SIG-M5 treated with dmso at 0.1 percent for 504 hours (cell line): ENCODE results near the gene SLC36A3.
"Not testable (repeated sequence)": the region's sequence is repeated elsewhere in the genome, so short reads cannot be mapped to it uniquely, and the experiment has no call there.

ENCODE experiments used
- DNase-seq: peaks from one replicate; lab custom pipeline; 2025; ENCODE audit not compliant: unreplicated experiment; lab: John Stamatoyannopoulos, UW

The SLC36A3 gene

DNA sequence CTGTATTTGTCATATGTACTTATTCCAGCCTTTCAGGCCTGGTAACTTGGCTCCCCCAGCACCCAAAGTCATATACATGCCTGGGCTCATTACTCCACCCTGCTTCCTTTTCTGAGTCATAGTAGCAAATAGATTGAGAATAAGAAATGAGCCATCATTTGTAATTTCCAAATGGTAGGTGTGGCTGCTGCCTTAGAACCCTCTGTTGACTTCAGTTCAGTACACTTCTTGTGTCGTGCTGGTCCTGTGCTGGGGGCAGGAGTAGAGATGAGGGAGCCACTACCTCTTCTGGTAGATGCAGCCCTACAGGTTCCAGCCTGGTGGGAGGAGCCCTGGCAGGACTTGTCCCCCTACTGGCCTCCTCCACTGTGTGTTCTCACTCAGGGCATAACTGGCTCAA is 39.5 kb downstream of the SLC36A3 start:
- DNase-seq = peak; percentile 26

DNA sequence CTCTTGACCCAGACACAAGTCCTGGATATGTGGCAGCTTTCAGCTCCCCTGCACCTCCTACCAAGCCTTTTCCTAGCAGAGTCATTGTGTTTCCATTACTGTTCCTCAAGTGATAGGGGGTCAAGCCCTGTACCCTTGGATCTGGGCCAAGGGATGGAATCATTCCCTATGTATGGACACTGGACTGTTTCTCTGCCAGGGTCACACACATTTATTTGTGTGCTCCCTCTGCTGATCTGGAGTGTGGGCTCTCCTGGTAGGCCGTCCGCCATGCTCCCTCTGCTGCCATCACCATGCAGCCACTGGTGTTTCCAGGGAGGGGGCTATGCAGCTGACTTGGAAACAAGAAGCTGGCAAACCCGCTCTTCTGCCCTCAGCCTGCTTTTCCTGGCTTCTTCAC is 41.0 kb downstream of the SLC36A3 start:
- no peak for DNase-seq

DNA sequence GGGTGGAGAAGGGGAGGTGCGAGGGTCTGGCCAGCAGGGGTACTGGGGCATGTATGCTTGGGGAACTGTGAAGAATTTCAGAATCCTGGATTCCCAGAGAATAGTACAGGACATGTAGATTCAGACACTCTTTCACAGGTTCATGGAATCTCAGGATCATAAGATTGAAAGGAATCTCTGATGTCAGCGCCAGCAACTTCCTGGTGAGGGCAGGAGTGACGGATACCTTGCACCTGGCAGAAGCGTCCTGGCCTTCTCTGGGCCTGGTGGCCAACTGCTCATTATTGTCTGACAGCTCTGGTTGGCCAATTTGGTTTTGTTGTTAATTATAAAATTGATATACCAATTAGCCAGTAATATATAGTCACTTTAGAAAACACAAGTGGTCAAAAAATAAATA is 43.6 kb downstream of the SLC36A3 start:
- DNase-seq = no peak

DNA sequence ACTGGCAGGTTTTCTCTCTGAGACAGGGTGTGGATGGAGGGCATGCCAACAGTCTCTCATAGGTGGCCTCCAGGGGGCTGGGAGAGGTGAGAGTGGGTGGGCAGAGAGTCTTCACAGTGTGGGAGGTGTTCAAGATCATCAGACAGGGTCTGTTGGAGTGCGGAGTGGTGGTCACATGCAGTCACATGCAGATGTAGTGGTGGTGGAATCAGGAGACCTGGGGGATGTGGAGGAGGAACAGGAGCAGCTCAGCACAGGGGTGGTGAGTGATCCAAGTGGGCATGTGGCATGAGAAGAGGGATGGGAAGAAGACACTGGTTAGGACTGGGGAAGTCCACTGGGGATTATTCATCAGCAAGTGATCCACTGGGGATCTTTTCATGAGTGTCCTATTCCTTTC is 44.8 kb downstream of the SLC36A3 start:
- no peak for DNase-seq

DNA sequence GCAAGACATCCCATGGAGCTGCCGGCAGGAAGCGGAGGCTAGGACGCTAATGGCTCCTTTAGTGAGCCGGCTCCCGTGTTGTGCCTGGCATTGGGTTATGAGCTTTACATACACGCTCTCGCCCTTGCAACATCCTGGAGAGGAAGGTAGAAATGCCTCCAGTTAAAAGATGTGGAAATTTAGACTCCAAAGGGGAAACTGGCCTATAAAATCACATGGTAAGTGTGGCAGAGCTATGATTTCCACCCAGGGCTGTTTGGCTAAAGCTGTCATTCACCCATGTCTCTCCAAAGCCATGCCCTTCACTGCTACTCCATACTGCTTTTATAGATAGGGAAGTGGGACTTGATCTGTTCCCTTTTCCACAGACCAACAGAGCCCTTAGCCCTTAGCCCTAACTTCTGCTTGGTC is 45.4 kb downstream of the SLC36A3 start:
- peak; percentile 58 for DNase-seq

DNA sequence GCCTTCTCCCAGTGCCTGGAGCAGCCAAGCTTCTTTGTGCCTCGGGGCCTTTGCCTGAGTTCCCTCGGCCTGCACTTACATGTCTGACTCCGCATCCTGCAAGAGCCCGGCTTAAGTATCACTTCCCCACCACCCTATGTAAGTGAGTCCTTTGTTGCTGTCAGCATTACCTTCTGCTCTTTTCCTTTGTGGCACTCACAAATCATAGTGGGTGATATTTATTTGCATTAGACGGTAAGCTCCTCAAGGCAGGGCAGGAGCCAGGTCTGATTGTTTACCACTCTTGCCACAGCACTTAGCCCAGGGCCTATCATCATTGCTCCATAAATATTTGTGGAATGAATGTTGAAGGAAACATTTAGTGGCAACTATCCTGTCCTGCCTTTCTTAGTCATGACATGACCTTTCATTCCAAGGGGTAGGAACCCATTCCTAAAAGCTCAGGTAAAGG is 45.8 kb downstream of the SLC36A3 start:
- peak; percentile 60 for DNase-seq

DNA sequence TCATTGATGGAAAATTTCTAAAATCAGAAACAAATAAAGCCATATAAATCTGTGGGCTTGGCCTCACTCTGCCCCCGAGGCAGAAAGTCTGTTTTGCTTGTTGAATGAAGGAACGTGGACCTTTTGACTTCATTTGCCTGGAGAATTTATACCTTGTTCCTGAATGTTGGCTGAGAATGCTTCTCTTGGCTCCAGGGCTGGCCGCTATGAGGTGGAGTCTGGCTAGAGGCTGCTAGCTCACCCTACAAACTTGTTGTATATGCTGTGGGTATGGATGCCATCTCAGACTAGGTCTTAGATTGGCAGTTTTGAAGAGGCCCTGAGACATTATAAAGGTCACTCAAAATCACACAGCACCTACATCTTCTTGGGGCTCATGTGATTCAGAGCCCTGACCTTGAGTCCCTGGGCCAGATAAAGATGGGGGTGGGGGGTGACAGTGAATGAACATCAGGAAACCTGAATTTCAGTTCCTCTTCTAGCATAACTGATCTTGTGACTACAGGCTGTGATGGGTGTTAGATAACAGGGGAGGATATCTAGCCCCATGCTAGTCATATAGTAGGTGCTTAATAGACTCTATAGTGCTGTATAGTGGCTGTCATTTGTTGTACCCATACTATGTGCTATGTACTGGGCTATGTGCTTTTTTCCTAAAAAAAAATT is 47.8 kb downstream of the SLC36A3 start:
- DNase-seq = peak; percentile 73

DNA sequence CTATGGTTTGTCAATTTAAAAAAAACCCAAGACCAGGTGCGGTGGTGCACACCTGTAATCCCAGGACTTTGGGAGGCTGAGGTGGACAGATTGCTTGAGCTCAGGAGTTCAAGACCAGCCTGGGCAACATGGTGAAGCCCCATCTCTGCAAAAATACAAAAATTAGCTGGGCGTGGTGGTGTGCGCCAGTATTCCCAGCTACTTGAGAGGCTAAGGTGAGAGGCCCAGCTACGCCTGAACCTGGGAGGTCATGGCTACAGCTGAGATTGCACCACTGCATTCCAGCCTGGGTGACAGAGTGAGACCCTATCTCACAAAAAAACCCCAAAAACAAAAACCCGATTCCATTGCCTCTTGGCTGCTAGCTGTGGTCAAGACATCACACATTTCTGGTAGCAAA is 48.6 kb downstream of the SLC36A3 start:
- not testable (repeated sequence) for DNase-seq

DNA sequence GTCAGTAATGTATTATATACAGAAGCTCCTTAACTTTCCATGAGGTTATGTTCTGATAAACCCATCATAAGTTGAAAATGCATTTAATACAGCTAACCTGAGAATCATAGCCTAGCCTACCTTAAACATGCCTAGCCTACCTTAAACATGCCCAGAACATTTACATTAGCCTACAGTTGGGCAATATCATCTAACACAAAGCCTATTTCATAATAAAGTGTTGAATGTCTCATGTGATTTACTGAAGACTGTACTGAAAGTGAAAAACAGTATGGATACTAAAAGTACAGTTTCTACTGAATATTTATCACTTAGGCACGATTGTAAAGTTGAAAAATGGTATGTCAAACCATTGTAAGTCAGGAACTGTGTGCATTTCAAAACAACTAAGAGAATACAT is 49.0 kb downstream of the SLC36A3 start:
- no peak for DNase-seq

DNA sequence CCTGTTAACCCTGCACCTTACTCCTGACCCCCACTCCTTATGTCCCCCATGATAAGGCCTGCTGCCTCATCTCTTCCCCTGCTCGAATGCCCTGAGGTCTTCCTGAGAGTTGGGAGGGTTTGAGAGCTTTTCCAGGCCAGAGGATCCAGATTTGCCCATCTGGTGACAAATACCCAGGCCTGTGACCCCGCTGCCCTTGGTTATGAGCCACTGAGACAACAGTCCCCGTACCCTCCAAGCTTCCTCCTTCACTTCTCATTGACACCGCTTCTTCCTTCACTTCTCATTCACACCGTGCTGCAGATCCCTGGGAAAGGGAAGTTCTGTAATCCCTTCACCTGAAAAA is 50.0 kb downstream of the SLC36A3 start:
- DNase-seq = no peak

DNA sequence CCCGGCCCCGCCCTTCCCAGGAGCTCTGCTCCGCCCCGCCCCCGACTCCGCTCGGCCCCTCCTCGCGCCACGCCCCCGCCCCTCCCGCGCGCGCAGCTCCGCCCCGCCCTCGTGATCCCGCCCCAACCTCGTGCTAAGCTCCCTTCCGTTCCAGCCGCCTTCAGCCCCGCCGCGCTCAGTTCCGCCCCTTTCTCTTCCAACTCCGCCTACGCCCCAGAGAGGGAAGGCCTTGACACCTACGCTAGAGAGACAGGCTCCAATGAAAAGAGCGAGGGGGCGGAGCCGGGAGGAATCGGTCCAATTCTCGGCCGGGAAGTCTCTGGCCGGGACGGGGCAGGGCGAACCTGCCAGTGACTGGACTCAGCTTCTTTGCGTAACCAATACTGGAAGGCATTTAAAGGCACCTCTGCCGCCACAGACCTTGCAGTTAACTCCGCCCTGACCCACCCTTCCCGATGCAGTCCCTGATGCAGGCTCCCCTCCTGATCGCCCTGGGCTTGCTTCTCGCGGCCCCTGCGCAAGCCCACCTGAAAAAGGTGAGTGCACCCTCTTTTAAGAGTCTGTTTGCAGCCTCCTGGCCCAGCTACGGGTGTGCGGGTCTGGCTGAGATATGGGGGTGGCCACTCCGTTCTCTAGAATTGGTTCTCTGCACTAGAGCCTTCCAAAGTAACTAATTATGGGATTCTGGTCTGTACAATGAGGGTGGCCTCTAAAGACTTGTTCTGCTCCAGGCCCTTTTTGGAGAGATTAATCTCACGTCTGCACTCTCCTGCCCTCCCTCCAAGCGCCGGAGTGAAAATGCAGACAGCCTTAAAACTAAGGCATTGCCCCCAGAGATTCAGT is 50.6 kb downstream of the SLC36A3 start, which contains the start of gene GM2A:
Gene GM2A, plus strand, starts transcription at position 424 of the 843 bp plus-strand sequence. Its CDS starts 32 bp downstream, at position 456.
- peak; percentile 100 for DNase-seq

DNA sequence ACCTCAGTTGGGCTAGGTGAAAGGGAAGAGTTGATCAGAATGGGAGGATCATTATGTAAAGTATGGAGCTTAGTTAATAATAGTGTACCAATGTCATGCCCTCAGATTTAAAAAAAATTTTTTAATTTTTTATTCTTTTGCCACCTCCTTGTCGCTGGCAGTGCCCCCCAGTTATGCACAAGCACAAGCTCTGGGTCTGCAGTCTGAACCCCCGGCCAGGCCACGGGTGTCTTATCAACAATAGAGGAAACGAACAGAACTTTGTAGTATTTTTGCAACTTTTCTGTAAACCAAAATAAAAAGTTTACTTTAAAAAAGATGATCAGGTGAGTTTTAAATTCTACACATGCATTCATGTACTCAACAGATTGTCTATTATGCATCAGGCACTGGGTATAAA is 51.9 kb downstream of the SLC36A3 start:
- no peak for DNase-seq

DNA sequence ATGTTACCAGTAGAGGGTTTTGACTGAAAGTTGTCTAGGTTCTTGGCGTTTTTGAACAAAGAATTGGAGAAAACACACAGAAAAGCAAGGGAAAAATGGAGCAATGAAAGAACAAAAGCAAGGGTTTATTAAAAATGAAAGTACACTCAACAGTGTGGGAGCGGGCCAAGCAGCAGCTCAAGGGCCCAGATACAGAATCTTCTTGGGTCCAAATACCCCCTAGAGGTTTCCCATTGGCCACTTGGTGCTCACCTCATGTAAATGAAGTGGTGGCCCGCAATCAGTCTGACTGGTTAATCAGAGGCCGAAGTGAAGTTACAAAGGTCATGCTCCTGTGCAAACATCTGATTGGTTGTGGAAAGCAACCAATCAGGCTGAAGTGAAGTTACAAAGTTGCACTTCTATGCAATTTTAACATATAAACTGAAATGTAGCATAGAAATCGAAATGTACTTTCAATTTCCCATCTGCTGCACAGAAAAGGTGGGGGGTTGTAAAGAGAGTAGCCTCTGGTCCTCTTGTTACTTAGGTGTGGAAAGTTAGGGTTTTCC is 52.5 kb downstream of the SLC36A3 start:
- DNase-seq = no peak

DNA sequence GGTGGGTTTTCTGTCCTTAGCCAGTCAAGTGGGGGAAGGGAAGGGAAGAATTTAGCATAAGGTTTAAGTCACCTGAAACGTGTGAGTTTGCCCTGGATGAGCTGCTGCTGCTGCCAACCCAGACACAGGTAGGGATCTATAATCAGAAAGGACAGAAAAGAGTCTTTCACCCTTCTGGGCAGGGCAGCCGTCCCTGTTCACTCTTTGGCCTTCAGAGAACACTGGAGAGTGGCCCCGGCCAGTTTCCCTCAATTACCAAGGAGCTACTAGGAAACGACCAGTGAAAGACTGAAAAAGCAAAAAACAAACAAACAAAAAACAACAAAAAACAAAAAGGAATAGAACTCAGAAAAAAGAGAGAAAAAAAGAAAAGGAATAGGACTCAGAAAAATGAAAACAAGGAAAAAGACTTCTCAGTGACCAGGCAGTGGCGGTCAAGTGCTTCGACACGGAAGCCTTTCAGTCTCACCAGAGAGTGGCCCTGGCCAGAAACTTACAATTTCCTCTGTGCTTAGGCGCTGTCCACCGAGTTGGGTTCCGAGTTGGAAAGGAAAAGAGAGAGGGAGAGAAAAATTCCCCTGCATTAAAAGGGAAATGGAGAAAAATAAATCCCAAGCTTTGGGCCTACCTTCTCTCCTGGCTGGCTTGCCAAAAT is 53.1 kb downstream of the SLC36A3 start:
- no peak for DNase-seq

DNA sequence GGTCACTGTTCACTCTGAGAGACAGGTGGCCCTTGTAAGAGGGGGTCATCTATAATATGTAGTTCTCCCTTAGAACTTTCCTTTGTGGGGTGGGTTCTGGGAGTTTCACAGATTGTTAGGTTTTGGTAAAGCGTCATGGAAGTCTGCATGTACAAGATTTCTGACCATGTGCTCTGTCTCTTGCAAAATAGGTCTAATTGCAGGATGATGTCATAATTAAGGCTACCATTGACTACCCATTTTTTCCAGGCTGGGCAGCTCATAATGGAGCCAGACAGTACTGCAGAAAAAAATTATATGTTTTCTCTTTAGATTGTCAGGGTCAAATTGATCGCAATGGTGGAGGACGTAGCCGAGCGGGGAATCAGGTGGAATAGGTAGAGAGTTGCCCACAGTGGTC is 54.3 kb downstream of the SLC36A3 start:
- DNase-seq = no peak

DNA sequence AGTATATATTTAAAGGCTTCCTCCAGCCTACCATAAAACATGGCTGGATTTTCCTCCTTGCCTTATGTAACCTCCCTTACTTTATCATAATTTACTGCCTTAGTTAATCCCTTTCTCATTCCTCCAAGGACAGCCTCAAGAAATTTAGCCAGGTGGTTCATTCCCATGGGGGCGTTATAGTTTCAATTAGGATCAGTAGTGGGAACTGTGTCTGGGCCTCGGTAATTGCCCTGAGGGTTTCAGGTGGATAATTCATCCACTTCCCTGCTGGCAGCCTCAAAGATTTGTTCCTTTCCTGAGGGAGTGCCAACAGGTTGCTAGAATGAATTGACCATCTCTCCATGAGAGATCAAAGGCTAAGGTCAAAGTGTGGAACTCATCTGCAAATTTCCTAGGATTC is 54.9 kb downstream of the SLC36A3 start:
- DNase-seq = no peak

DNA sequence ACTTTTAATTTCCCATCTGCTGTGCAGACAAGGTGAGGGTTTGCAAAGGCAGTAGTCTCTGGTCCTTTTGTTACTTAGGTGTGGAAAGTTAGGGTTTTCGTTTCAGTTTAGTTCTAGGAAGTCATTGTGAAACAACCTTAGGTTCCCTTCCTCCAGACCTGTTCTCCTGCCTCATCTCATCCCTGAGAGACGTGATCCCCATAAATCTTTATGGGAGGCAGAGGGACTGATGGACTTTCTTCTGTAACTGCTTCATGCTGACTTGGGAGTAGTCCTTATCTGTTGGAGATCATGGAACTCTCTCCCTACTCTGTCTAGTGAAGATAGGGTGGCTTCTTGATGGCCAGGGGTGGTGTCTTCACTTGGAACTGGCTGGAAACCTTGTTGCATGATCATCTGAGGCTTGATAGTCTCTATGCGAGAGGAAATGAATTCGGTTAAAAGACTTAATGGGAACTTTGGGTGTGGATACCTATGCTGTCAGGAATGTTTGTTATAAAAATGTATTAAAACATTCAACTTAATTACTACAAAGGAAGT is 57.8 kb downstream of the SLC36A3 start:
- no peak for DNase-seq

DNA sequence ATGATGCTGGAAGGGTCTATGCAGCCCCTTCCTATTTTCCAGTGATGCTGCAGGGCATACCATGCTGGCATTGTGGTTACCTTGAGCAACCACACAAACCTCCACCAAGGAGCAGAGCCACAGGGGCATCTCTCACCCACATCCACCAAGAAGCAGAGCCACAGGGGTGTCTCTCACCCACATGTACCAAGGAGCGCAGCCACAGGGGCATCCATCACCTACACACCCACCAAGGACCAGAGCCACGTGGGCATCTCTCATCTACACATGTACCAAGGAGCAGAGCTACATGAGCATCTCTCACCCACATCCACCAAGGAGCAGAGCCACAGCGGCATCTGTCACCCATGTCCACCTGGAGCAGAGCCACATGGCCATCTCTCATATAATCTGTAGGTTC is 59.4 kb downstream of the SLC36A3 start:
- no peak for DNase-seq

DNA sequence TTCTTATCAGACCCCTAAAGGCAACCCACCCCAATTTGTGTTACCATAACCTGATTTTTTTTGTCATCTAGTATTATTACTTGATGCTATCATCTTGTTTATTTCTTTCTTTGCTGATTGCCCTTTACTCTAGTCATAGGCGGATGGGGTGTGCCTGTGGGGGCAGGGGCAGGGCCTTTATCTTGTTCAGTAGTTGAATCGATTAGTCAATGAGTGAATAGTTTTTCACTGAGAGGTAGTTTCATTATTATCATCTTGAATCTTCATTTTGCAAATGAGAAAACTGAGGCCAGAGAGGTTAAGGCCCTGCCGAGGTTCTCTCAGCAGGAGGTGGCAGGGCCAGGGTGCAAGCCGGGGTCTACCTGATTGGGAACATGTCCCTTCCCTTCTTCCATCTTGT is 60.0 kb downstream of the SLC36A3 start:
- DNase-seq = no peak

DNA sequence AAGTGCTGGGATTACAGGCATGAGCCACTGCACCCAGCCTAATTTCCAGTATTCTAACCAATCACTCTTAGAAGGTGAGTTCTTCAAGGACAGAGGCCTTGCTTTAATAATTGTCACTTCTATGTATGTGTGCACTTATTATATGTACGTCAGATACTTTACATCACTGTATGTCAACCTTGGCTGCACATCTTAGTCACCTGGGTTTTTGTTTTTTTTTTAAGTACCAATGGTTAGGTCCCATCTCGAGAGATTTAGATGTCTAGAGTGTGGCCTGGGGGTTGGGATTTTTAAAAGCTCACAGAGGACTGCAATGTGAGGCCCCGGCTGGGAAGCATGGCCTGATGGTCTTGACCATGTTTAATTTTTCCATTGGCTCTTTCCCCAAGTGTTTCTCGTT is 60.4 kb downstream of the SLC36A3 start:
- no peak for DNase-seq

DNA sequence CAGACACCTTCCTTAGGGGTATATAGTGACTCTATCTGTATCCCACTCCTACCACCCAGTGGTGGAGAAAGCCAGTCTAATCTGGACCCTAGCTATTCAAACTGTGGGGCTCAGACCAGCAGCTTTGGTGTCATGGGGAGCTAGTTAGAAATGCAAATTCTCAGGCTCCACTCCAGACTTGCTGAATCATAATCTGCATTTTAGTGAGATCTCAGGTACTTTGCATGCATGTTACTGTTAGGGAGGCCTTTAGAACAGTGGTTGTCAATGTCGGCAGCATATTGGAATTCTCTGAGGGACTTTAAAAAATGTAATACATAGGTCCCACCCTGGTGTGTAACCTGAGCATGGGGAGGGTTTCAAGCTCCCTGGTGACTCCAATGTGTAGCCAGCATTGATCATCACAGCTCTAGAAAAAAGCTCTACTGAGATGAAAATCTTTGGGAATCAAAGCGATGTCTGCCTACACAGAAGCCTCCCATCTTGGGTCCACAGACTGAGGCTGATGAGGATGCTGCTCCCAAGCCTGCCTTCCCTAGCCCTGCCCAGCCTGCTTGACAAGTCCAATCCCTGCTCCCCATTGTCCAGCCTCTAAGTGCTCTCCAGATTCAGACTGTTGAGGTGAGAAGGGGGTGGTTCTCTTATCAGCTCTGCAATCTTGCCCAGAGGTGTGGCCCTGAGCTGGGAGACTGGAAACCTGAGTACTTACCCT is 62.5 kb downstream of the SLC36A3 start:
- DNase-seq = peak; percentile 30
